Parathyroid adenoma (tissue), 2 donors: ENCODE data around the gene TTLL12.

ENCODE experiments used
- H2AFZ ChIP-seq: fragments of 300-600 bp; sonication (generic); one replicate; pipeline ENCODE4 v1.7.0; 2017; ENCODE audit warnings: antibody characterized with exemption, mild to moderate bottlenecking
- H3K27ac ChIP-seq: fragments of 300-600 bp; sonication (generic); one replicate; pipeline ENCODE4 v1.7.0; 2017
- H3K27me3 ChIP-seq: fragments of 300-600 bp; sonication (generic); one replicate; pipeline ENCODE4 v1.7.0; 2017; ENCODE audit warnings: low read length; ENCODE audit not compliant: control insufficient read depth, insufficient read depth
- H3K36me3 ChIP-seq: fragments of 300-600 bp; sonication (generic); one replicate; pipeline ENCODE4 v1.7.0; 2017; ENCODE audit warnings: low read length; ENCODE audit not compliant: control insufficient read depth, insufficient read depth
- H3K4me1 ChIP-seq: fragments of 300-600 bp; sonication (generic); one replicate; pipeline ENCODE4 v1.7.0; 2017; ENCODE audit warnings: control low read depth
- H3K4me2 ChIP-seq: fragments of 300-600 bp; sonication (generic); one replicate; pipeline ENCODE4 v1.7.0; 2017; ENCODE audit warnings: low read length
- H3K4me3 ChIP-seq: fragments of 300-600 bp; sonication (generic); one replicate; pipeline ENCODE4 v1.7.0; 2017; ENCODE audit warnings: low read depth, low read length
- H3K79me2 ChIP-seq: fragments of 300-600 bp; sonication (generic); one replicate; pipeline ENCODE4 v1.7.0; 2017; ENCODE audit warnings: control low read depth
- H3K9ac ChIP-seq: fragments of 300-600 bp; sonication (generic); one replicate; pipeline ENCODE4 v1.7.0; 2017; ENCODE audit warnings: mild to moderate bottlenecking
- H3K9me3 ChIP-seq: fragments of 300-600 bp; sonication (generic); one replicate; pipeline ENCODE4 v1.7.0; 2017; ENCODE audit warnings: low read length; ENCODE audit not compliant: control insufficient read depth
- CTCF ChIP-seq: fragments of 300-600 bp; sonication (generic); IDR thresholded peaks from one replicate; pipeline ENCODE4 v1.7.0; 2017; ENCODE audit warnings: antibody characterized with exemption, mild to moderate bottlenecking
- donor health status: primary hyperparathyroidism.

The TTLL12 gene

GRCh38 chr22:43160497-43161126, 26.3 kb downstream of the TTLL12 start:
- H3K9ac ChIP-seq, result no peak overlapping the region
- no peaks in the 10 kb centered on the region for H3K36me3 ChIP-seq
- H3K79me2 ChIP-seq, result no peaks in the 10 kb centered on the region
- H3K27me3 ChIP-seq, result no peaks in the 10 kb centered on the region
- no peak overlapping the region for H2AFZ ChIP-seq
- H3K9me3 ChIP-seq, result no peaks in the 10 kb centered on the region
- no peaks in the 10 kb centered on the region for H3K4me1 ChIP-seq
- H3K4me2 ChIP-seq, result no peak overlapping the region
- no peak for TF ChIP-seq CTCF
- no peak overlapping the region for H3K4me3 ChIP-seq
- no peak overlapping the region for H3K27ac ChIP-seq

- no peak overlapping the region for H3K4me2 ChIP-seq
- no peak overlapping the region for H2AFZ ChIP-seq
- TF ChIP-seq CTCF, result no peak
- H3K27ac ChIP-seq, result no peak overlapping the region
- no peak overlapping the region for H3K4me3 ChIP-seq
- no peak overlapping the region for H3K9ac ChIP-seq
- H3K79me2 ChIP-seq, result no peaks in the 10 kb centered on the region
- H3K36me3 ChIP-seq, result no peaks in the 10 kb centered on the region
- H3K9me3 ChIP-seq, result no peaks in the 10 kb centered on the region
- H3K4me1 ChIP-seq, result no peaks in the 10 kb centered on the region
- no peaks in the 10 kb centered on the region for H3K27me3 ChIP-seq
Measured at GRCh38 chr22:43159484-43160178, 27.3 kb downstream of the TTLL12 start.

- Histone ChIP-seq H3K79me2 (no peaks in the 10 kb centered on the region), H3K36me3 (no peaks in the 10 kb centered on the region), H3K9me3 (no peaks in the 10 kb centered on the region), H3K27me3 (no peaks in the 10 kb centered on the region), H3K9ac (no peak overlapping the region), H3K4me2 (no peak overlapping the region), H3K27ac (no peak overlapping the region), H3K4me1 (no peaks in the 10 kb centered on the region), H2AFZ (no peak overlapping the region), H3K4me3 (no peak overlapping the region)
- TF ChIP-seq CTCF, result no peak
Measured at GRCh38 chr22:43158778-43159483, 28.0 kb downstream of the TTLL12 start.

- no peaks in the 10 kb centered on the region for H3K36me3 ChIP-seq
- no peak overlapping the region for H3K9ac ChIP-seq
- H3K4me1 ChIP-seq, result no peaks in the 10 kb centered on the region
- H3K79me2 ChIP-seq, result no peaks in the 10 kb centered on the region
- no peak overlapping the region for H3K27ac ChIP-seq
- H2AFZ ChIP-seq, result no peak overlapping the region
- no peak for TF ChIP-seq CTCF
- H3K9me3 ChIP-seq, result no peaks in the 10 kb centered on the region
- H3K4me3 ChIP-seq, result no peak overlapping the region
- no peak overlapping the region for H3K4me2 ChIP-seq
- H3K27me3 ChIP-seq, result no peaks in the 10 kb centered on the region
Measured at GRCh38 chr22:43157874-43158546, 28.9 kb downstream of the TTLL12 start.
